ENCODE results near the gene ADGRL3.

- TF ChIP-seq CTCF (IDR thresholded peaks at IDR 0.05), result no peak
- TF ChIP-seq EZH2 (IDR thresholded peaks at IDR 0.05; ENCODE audit: borderline replicate concordance, insufficient read depth, low read depth, low read length, poor library complexity, severe bottlenecking), result no peak
Measured at GRCh38 chr4:61356696-61357095, 156.6 kb downstream of the ADGRL3 start.

Data from B cell (primary cell).